Measurements from ENCODE around the gene PPP1CB. TPM values are rescaled to one million over a fixed set of nuclear protein-coding genes. Genes with fewer than 3 reads are reported as not detected.

Gene PPP1CB
- total RNA-seq, 1 donor from 2014 or later: 135 TPM

- ATAC-seq (ENCODE audit: low read depth) (no peak), DNase-seq (no peak)
- intact Hi-C loops (cut with micrococcal nuclease): no loop called here
- no peaks in the 10 kb centered on the region for H3K9me3 Mint-ChIP-seq
- no peak overlapping the region for H3K4me3 Mint-ChIP-seq
- H3K27me3 Mint-ChIP-seq: no peaks in the 10 kb centered on the region
- ChIA-PET CTCF (no interaction called here), POLR2A (no interaction called here)
- no peak overlapping the region for H3K27ac Mint-ChIP-seq
- TF ChIP-seq, protein P1, sequence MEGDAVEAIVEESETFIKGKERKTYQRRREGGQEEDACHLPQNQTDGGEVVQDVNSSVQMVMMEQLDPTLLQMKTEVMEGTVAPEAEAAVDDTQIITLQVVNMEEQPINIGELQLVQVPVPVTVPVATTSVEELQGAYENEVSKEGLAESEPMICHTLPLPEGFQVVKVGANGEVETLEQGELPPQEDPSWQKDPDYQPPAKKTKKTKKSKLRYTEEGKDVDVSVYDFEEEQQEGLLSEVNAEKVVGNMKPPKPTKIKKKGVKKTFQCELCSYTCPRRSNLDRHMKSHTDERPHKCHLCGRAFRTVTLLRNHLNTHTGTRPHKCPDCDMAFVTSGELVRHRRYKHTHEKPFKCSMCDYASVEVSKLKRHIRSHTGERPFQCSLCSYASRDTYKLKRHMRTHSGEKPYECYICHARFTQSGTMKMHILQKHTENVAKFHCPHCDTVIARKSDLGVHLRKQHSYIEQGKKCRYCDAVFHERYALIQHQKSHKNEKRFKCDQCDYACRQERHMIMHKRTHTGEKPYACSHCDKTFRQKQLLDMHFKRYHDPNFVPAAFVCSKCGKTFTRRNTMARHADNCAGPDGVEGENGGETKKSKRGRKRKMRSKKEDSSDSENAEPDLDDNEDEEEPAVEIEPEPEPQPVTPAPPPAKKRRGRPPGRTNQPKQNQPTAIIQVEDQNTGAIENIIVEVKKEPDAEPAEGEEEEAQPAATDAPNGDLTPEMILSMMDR (IDR thresholded peaks at IDR 0.05): no peak
- H3K36me3 Mint-ChIP-seq (ENCODE audit: low read depth): peaks cover 17% of the 10 kb centered on the region
- H3K4me1 Mint-ChIP-seq: peaks cover 31% of the 10 kb centered on the region
These were observed 2.7 kb upstream of the PPP1CB start for GRCh38 chr2:28748941-28749340.

- CTCF ChIA-PET: no interaction called here
- peak overlapping the region; percentile 98 for H3K27ac Mint-ChIP-seq
These were observed 2.1 kb upstream of the PPP1CB start for GRCh38 chr2:28749526-28749925.

DNA sequence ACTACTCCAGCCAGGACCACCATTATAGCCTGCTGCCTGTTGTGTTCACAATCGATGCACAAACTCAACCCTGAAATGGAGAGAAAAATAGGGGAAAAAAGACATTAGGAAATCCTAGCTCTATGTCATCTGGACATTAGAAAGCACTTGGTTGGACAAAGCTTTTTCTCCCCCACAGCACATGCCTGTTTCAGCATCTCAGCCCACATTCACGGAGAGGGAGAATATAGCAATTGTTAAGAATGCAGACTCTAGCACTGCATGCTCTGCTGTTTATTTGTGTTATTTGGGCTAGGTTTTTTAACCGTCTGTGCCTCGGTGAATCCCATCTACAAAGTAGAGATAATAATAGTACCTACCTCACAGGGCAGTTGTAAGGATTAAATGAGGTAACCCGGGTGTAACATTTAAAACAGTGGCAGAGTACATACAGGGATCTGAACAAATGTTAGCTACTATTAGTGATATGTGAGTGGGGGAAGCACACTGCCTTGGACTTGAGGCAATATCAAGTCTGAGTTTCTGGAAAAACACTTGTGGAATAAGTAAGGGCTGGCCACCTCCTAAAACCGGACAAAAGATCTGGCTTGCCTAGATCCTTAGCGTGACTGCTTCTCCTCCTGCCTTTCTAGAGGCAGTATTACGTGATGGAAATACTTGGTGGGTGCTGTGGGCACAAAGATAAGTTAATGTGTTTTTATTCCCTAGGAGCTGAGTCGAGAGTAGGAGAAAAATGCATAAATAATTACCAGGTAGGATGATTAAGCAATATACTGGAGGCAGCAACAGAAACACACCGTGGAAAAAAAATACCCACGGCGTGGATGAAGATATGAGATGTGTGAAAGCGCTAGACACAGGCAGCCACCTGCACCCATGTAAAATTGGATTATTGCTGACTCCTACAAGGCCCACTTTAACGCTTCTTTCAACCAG, 1.0 kb upstream of the PPP1CB start:
- Mint-ChIP-seq H3K27ac (peak overlapping the region; percentile 98), H3K4me1 (peaks cover 48% of the 10 kb centered on the region), H3K27me3 (no peaks in the 10 kb centered on the region), H3K36me3 (ENCODE audit: low read depth) (peaks cover 24% of the 10 kb centered on the region), H3K4me3 (peak overlapping the region; percentile 95), H3K9me3 (no peaks in the 10 kb centered on the region)
- no peak for ATAC-seq (ENCODE audit: low read depth)
- intact Hi-C loops (cut with micrococcal nuclease): loop anchor here (1.0 to 5.0 kb wide), 12 partner anchors 34 to 1538 kb away; partner anchors contain the start of genes ATRAID, BABAM2, FOSL2 and IFT172
- TF ChIP-seq, protein P1 (IDR thresholded peaks at IDR 0.05): no peak
- ChIA-PET CTCF (interaction anchor here (1.0 kb wide), 2 partner anchors 156 to 184 kb away, joined by 3 to 6 read pairs; no protein-coding TSS in a partner anchor), POLR2A (interaction anchor here (0.7 to 2.7 kb wide), 7 partner anchors 21 to 358 kb away, joined by 3 to 23 read pairs (median 3); partner anchors contain the start of genes TRMT61B and WDR43)
- no peak for DNase-seq

More at GRCh38 chr2:28749526-28749925, 2.1 kb upstream of the PPP1CB start:
- intact Hi-C loops (cut with micrococcal nuclease): no loop called here
- ATAC-seq (ENCODE audit: low read depth): no peak
- H3K9me3 Mint-ChIP-seq: no peaks in the 10 kb centered on the region
- peaks cover 37% of the 10 kb centered on the region for H3K4me1 Mint-ChIP-seq
- H3K36me3 Mint-ChIP-seq (ENCODE audit: low read depth): peaks cover 19% of the 10 kb centered on the region
- H3K4me3 Mint-ChIP-seq: no peak overlapping the region
- POLR2A ChIA-PET: no interaction called here
- H3K27me3 Mint-ChIP-seq: no peaks in the 10 kb centered on the region
- no peak for DNase-seq
- TF ChIP-seq, protein P1 (IDR thresholded peaks at IDR 0.05): no peak

DNA sequence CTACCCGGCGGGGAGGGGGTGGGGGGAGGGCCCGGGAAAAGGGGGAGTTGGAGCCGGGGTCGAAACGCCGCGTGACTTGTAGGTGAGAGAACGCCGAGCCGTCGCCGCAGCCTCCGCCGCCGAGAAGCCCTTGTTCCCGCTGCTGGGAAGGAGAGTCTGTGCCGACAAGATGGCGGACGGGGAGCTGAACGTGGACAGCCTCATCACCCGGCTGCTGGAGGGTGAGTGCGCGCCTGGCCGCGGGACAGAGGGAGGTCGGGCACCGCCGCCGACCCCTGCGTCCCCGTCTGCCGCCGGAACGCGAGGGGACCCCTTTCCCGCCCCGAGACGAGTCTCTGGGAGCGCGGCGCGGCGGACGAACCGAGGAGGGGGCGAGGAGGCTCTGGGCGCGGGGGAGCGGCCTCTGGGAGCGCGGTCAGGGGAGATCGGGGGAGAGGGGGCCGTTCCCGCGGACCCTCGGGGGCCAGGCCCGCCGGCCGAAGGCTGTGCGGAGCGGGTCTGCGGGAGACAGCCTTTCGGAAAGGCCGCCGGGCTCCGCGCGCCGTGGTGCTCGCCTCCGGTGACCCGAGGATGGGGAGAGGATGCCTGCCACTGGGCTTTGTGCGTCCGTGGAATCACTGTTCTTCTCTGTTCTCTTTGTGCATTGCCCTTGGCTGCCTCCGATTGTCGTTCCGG, 463 bp downstream of the PPP1CB start:
- Mint-ChIP-seq H3K36me3 (ENCODE audit: low read depth) (peaks cover 27% of the 10 kb centered on the region), H3K27ac (peak overlapping the region; percentile 93), H3K4me1 (peaks cover 60% of the 10 kb centered on the region), H3K27me3 (no peaks in the 10 kb centered on the region), H3K9me3 (no peaks in the 10 kb centered on the region), H3K4me3 (peak overlapping the region; percentile 95)
- peak; percentile 28 for ATAC-seq (ENCODE audit: low read depth)
- ChIA-PET CTCF (interaction anchor here (5.2 kb wide), 1 partner anchor 158 kb away, joined by 63 read pairs; no protein-coding TSS in a partner anchor), POLR2A (interaction anchor here (0.6 to 2.7 kb wide), 13 partner anchors 10 to 359 kb away, joined by 3 to 23 read pairs (median 5); partner anchors contain the start of genes SPDYA, TRMT61B and WDR43)
- TF ChIP-seq, protein P1 (IDR thresholded peaks at IDR 0.05): no peak
- no peak for DNase-seq
- intact Hi-C loops (cut with micrococcal nuclease): loop anchor here (1.0 to 5.0 kb wide), 12 partner anchors 36 to 1540 kb away; partner anchors contain the start of genes ATRAID, BABAM2, FOSL2 and IFT172

Measured in activated B cell treated with CpG ODN at 0.5 μM for 24 hours (primary cell).